CD4-positive, alpha-beta T cell treated with Interleukin-21 for 1 hour (primary cell): Measurements from ENCODE around the gene SERINC3.

ENCODE experiments used
- DNase-seq: peaks from one replicate; pipeline ENCODE4 v3.0.0-alpha.2; 2020

Gene SERINC3

DNA sequence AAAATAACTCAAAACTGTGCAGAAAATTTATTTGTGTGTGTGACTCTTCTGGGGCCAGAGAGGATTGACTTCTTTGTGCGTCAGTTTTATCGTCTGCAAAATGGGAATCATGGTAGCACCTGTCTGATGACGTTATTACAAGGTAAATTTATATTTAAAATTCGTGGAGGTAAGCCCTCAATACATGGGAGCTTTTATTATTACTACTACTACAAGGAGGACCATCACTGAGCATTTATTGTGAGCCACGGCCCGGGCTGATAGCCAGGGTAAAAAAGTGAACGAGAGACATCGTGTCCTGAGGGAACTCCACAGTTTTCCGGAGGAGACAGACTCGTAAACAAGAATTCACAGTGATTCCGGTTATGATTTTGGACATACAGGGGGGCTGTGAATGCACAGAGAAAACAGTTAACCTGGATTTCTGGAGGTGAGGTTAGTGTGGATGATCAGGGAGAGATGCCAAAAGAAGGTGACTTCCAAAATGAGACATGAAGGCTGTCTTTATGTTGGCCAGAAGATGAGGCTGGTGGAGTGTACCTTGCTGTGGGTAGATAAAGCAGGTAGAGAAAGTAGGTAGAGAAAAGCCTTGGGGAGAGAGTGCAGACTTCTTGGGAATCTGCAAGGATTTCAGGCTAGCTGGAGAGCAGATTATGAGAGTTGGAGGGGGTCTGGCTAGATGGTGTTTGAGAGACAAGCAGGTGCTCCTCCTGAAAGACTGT lies 10.6 kb upstream of the SERINC3 start:
- DNase-seq, result no peak

GRCh38 chr20:44528309-44528708 lies 6.4 kb upstream of the SERINC3 start:
- DNase-seq, result no peak

GRCh38 chr20:44527716-44528199 lies 5.9 kb upstream of the SERINC3 start:
- no peak for DNase-seq

DNA sequence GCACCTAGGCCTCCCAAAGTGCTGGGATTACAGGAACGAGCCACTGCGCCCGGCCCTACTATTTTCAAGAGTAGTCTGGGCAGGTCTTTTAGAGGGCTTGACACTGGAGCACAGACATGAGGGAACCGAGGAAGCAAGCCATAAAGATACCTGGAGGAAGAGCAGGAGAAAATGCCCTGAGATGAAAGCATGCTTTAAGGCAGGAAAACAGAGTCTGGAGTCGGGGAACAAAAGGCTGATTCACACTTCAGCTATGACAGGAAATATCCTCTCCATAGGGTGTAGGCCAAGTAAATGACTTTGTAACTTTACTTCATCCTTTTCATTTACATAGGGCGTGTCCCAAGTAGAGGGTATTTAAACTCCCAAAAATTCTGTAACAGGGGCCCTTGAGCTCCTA lies 4.3 kb upstream of the SERINC3 start:
- no peak for DNase-seq

- no peak for DNase-seq
These were observed 1.9 kb upstream of the SERINC3 start for GRCh38 chr20:44523746-44524145.

- no peak for DNase-seq
These were observed 971 bp upstream of the SERINC3 start for GRCh38 chr20:44522841-44523240.

- peak; percentile 26 for DNase-seq
These were observed 989 bp downstream of the SERINC3 start for GRCh38 chr20:44520881-44521280.

- DNase-seq, result no peak
These were observed 3.6 kb downstream of the SERINC3 start for GRCh38 chr20:44518248-44518647.

- no peak for DNase-seq
These were observed 4.4 kb downstream of the SERINC3 start for GRCh38 chr20:44517454-44517853.

GRCh38 chr20:44516491-44516890 lies 5.4 kb downstream of the SERINC3 start:
- no peak for DNase-seq

DNA sequence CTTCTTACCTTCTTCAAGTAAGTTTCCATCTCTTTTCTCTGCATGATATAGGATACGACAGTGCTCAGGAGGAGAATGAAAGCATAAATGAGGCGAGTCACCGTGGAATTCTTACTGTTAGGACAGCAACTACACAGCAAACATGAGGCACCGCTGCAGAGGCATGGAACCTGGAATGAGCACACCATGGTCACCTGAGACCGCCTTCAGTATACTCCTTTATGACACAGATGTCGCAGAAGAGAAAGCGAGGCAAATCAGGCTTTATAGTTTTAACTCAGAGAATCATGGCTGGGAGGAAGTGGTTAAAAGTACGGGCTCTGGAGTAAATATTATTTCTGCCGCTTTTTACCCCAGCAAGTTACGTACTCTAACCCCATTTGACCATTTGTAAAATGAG lies 8.0 kb downstream of the SERINC3 start:
- no peak for DNase-seq

DNA sequence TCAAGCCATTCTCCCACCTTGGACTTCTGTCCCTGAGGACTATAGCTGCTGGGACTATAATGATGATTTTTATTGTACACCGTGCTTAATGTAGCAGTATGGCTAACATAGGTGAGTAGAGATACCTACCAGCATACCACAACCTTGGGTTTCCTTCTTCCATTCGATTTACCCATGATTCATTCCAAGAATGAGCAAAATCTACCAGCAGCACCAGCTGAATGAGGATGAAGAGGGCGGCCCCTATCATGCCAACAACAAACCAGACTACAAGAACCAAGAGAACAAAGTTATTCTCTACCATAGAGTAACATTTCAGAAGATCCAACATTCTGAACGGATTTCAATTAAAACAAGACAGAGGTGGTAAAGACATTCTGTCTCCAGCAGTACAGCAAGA lies 12.1 kb downstream of the SERINC3 start:
- DNase-seq, result no peak

DNA sequence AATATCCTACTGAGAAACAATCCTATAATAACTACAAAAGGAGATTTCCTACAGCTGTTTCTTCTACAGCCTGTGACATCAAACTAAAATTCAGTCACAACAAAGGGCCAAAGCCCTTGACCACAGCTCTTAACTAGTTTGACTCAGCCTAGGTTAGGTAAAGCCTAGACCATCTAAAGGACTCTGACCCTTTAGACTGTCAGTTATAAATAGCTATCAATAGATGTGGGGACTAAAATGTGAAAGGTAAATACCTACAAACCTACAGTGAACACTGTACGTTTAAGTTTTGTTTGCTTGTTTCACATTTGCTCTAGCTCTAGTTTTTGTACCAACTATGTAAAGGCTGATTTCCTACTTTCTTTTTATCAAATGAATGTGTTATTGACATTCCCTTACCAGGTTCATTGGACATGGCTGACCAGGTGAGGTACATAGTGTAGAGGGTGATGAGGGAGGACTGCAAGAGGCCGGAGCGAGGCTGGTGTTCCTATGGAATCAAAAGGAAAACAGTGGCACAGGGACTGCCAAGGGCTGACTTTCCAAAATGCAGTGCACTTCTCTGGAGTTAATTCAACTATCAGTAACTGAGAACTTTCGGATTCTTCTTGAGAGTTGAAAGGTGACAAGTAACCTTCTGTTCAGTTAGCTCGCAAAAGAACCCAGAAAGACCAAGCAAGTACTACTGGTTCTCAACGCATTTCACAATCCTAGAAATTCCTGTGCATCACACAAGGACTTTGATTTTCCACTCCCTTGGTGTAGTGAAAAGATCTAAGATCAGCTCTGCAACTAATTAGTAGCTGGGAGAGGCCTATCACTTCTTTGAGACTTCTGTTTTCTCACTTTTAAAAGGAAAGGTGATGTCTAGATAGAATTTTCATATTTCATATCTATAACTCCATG lies 17.2 kb downstream of the SERINC3 start:
- no peak for DNase-seq

GRCh38 chr20:44502968-44503367 lies 18.9 kb downstream of the SERINC3 start:
- no peak for DNase-seq

GRCh38 chr20:44501448-44501847 lies 20.4 kb downstream of the SERINC3 start:
- no peak for DNase-seq

DNA sequence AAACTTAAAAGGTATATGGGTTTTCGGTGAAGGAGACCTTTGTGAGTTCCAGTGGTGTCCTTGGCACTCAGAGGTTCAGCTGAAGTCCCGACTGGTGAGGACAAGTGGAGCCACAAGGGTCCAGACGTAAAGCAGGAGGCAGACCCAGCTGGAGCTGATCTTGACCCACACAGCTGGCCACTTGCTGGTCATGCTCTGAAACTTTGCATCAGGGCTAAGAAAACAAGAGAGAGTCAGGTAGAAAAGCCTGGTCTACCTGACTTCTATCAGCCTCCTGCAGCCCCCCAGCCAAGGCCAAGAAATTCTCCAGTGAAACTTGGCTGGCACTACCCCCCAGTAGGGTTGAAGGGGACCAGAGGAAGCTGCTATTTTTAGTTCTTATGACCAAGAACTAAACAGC lies 21.6 kb downstream of the SERINC3 start:
- DNase-seq, result no peak

DNA sequence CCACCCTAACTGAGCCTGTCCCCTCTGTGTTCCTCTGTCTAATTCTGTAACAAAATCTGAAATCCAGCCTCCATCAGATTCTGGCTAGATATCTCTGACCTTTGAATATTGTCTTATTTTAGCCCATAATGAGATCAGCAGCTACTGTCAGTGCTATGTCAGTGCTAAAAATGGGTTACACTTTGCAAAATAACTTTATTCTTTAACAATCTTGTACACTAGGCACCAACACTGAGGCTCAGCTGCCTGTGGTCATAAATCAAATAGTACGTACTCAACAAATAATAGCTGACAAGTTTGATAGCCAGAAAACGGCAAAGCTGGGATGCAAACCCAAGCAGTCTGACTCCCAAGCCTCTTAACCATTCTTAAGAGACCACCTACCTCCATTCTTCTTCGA lies 24.1 kb downstream of the SERINC3 start:
- no peak for DNase-seq

GRCh38 chr20:44496976-44497375 lies 24.9 kb downstream of the SERINC3 start:
- no peak for DNase-seq

GRCh38 chr20:44495802-44496481 lies 25.9 kb downstream of the SERINC3 start:
- no peak for DNase-seq

GRCh38 chr20:44495257-44495656 lies 26.6 kb downstream of the SERINC3 start:
- no peak for DNase-seq

DNA sequence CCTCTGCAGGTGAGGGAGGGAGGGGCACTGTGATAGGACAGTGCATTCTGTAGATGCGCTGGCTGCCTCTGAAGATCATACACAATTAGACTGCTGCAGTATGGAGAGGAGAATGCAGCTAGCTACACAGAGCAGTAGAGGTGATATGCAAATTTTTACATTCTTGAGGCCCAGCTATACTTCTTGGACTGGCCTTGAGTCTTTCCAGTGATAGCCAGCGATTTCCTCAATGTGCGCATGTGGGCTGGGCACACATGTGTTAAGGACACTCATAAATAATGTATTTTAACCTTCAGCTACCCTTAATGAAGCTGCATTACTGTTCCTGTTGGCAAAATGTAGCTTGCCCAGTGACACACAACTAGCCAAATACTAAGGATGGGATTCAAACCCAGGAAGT lies 27.2 kb downstream of the SERINC3 start:
- no peak for DNase-seq

DNA sequence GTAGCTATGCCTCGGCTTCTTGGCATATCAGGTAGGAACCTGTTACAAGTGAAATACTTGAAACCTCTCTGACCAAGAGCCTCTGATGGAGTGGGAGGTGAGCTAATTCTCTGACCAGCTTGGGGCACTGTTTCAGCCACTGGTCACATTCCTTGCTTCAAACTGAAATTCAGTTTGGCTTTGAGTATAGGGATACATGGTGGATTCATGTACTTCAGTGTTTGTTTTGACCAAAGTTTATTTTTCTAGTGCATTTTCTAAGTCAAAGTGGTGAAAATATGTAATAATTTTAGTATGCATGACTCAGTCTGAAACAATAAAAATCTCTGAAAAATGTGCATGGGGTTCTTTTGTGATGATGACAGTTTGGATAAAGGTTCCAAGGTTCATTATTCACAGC lies 27.6 kb downstream of the SERINC3 start:
- DNase-seq, result no peak

GRCh38 chr20:44491635-44492395 lies 30.1 kb downstream of the SERINC3 start:
- peak; percentile 25 for DNase-seq
